ENCODE results near the gene CRY2. TPM values are rescaled to one million over a fixed set of nuclear protein-coding genes. Genes with fewer than 3 reads are reported as not detected.
"Not testable (repeated sequence)": the region's sequence is repeated elsewhere in the genome, so short reads cannot be mapped to it uniquely, and the experiment has no call there.

Gene CRY2
- total RNA-seq, 2 donors from 2014 or later: 14.0 to 31.4 TPM

DNA sequence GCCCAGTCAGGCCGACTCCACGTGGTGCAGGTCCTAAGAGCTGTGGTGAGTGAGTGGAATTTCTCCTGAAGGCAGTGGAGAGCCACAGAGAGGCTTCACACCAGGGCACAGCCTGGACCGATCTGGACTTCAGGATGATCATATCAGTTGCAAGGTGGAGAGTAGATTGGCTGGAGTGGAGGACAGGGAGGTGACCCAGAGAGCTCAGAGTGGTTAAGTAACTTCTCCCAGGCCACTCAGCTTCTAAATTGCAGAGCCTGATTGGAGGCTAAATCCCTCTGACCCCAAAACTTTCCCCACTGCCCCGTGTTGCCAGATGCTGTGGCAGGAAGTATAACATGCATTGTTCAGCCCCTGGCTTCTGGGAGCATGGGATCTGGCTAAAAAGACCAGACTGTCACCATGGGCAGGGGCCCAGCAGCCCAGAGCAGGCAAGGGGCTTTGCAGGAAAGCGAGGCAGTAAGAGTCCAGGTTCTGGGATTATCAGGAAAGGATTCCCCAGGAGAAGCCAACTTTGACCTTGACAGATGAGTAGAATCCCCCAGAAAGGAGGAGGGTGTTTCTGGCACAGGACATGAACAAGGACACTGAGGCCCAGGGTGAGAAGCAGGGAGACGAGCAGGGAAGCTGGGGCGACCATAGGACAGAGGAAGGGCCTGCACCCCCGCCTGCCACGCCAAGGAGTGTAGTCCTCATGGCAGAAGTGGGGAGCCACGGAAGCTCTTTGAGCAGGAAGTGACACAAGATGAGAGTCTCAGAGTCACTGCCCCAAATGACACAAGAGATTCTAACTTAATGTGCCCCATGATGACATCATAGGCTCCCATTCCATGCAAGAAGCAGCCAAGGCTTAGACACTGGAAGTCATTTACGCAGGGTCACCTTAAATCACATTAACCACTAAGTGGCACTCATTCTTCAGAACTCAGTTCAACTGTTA is 37.5 kb upstream of the CRY2 start:
- DNase-seq (ENCODE audit: low spot score in 2 of 2) (no peak), ATAC-seq (no peak)
- peaks cover 0 to 6% of the 10 kb centered on the region in 2 donors for H3K36me3 Mint-ChIP-seq
- H3K9me3 Mint-ChIP-seq: no peaks in the 10 kb centered on the region
- peak overlapping the region; percentile 50 to 74 for H3K27ac Mint-ChIP-seq

DNA sequence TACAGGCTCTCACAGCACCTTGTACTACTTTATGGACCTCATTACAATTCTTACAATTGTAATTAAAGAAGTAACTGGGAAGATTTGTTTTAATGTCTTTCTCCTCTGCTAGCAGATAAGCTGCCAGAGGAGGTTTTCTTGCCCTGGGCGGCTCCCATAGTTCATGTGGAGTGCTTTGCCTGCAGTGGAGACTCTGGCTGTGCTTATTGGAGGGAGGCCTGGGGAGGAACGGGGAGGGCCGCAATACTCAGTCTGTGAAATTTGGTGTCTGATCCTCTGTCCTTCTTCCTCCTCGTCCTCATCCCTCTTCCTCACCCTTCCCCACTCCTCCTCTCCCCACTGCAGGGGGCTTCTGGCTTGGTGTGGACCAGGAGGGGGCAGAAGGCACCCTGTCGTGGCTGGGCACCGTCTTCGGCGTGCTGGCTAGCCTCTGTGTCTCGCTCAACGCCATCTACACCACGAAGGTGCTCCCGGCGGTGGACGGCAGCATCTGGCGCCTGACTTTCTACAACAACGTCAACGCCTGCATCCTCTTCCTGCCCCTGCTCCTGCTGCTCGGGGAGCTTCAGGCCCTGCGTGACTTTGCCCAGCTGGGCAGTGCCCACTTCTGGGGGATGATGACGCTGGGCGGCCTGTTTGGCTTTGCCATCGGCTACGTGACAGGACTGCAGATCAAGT is 36.7 kb upstream of the CRY2 start:
- H3K9me3 Mint-ChIP-seq: no peaks in the 10 kb centered on the region
- H3K27ac Mint-ChIP-seq: no peak overlapping the region
- no peak for DNase-seq (ENCODE audit: low spot score in 2 of 2)
- peaks cover 0 to 6% of the 10 kb centered on the region in 2 donors for H3K36me3 Mint-ChIP-seq
- no peak for ATAC-seq

DNA sequence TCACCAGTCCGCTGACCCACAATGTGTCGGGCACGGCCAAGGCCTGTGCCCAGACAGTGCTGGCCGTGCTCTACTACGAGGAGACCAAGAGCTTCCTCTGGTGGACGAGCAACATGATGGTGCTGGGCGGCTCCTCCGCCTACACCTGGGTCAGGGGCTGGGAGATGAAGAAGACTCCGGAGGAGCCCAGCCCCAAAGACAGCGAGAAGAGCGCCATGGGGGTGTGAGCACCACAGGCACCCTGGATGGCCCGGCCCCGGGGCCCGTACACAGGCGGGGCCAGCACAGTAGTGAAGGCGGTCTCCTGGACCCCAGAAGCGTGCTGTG is 36.2 kb upstream of the CRY2 start:
- no peak overlapping the region for H3K27ac Mint-ChIP-seq
- no peak for DNase-seq (ENCODE audit: low spot score in 2 of 2)
- H3K9me3 Mint-ChIP-seq: no peaks in the 10 kb centered on the region
- H3K36me3 Mint-ChIP-seq: peaks cover 0 to 3% of the 10 kb centered on the region in 2 donors
- ATAC-seq: no peak

DNA sequence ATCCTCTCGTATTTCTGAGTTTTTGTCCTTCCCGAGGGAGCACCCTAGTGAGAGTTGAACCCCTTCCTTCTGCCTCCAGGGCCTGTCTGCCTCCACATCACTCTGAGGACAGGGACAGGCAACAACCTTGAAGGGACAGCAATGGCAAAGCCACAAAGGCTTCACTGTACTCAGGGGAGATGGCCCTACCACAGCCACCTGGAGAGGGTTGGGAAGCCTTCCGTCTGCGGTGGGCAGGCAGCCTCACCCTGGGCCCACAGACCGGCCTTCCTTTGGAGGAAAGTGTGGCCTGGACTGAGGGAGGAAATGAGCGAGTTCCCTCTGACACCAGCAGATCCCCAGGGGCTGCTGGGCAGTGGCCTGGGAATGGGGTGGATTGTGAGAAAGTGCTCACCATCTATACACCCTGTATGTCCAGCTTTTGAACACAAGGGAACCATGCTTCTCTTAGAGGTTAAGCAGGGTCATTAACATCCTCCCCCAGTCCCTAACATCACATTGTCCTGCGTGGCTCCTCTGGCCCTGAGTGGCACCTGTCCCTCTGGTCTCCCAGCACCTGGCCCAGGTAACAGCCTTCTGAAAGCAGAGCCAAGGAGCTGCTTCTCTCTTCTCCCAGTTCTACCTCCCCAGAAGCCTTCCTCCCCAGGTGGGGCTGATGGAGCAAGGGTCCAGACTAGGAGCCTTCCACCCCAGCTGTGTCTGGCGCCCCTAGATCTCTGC is 35.5 kb upstream of the CRY2 start:
- H3K9me3 Mint-ChIP-seq: no peaks in the 10 kb centered on the region
- H3K27ac Mint-ChIP-seq: peak overlapping the region in 1 of 2 donors; percentile 14
- H3K36me3 Mint-ChIP-seq: no peaks in the 10 kb centered on the region
- DNase-seq (ENCODE audit: low spot score in 2 of 2) (no peak), ATAC-seq (no peak)

DNA sequence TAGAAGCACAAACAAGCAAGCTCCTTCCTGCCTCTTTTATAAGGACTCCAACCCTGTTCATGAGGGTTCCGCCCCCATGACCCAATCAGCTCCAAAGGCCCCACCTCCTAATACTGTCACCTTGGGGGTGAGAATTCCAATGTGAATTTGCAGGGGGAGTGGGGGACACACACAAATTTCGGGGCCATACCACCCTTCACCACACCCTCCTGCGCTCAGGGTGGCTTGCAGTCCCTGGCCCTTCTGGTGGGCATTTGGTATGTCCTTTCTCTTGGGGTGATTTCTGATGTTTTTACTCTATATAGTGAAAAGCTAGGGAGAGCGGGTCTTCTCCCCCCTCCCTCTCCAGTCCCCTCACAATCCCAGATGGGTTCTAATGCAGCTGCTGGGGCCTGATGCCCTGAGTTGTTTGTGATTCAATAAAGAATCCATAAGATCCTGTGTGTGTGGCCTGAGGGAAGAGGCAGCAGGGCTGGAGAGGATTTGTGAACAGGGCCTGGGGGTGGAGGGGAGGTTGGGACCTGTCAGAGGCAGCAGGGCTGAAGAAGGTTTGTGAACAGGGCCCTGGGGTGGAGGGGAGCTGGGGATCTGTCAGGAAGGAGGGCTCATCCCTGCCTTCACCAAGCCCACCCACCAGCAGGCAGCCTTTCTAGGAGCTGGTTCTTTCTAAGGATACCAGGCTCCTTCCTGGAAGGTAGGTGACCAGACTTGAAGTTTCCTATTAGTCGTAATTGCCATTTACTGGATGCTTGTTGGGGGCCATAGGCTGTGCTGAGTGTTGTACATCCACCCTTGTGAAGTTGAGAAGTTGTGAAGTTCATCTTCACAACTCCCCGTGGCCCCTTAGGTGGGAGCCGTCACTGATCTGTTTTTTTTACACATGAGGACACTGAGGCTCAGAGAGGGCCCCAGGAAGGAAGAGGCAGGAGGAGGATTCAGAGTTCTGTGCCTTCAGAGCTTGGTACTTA is 34.4 kb upstream of the CRY2 start:
- peak overlapping the region; percentile 31 to 72 for H3K27ac Mint-ChIP-seq
- H3K36me3 Mint-ChIP-seq: no peaks in the 10 kb centered on the region
- no peak for ATAC-seq
- no peaks in the 10 kb centered on the region for H3K9me3 Mint-ChIP-seq
- no peak for DNase-seq (ENCODE audit: low spot score in 2 of 2)

DNA sequence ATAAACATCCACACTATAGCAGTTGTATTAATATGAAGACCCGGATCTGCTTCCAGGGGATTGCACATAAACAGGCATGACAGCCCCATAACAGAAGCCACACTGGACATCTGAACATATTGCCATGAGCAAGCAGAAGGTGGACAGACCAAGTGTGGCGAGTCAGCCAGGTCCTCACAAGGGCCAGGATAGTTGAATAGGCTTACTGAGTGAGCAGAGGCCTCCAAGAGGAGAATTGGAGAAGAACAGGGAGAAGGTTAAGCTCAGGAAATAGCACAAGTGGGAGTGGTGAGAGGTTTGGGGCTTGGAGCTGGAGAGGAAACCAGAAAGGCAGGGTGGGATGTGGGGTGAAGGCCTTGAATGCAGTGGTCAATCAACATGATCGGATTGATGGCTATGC is 31.5 kb upstream of the CRY2 start:
- Mint-ChIP-seq H3K9me3 (no peaks in the 10 kb centered on the region), H3K36me3 (no peaks in the 10 kb centered on the region), H3K27ac (no peak overlapping the region)
- no peak for DNase-seq (ENCODE audit: low spot score in 2 of 2)
- ATAC-seq: peak in 1 of 2 donors; percentile 48

DNA sequence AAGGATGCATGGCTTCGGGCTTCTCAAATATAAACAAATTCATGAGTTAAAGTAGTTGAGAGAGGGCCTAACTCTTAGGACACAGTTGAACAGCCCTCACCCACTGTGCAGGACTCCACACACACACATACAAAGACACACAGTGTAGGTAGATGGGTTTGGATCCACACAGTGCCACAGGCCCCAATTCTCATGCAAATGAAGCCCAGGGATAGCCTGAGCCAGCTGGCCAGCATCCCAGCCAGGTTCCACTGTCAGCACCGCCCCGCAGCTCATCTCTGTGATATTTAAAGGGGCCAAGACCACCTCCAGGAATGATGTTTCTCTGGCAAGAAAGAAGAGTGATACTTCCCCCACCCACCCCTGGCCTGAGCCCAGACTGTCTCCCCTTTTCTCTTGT is 30.7 kb upstream of the CRY2 start:
- no peak for DNase-seq (ENCODE audit: low spot score in 2 of 2)
- no peaks in the 10 kb centered on the region for H3K9me3 Mint-ChIP-seq
- H3K27ac Mint-ChIP-seq: no peak overlapping the region
- ATAC-seq: peak in 1 of 2 donors; percentile 33
- no peaks in the 10 kb centered on the region for H3K36me3 Mint-ChIP-seq

DNA sequence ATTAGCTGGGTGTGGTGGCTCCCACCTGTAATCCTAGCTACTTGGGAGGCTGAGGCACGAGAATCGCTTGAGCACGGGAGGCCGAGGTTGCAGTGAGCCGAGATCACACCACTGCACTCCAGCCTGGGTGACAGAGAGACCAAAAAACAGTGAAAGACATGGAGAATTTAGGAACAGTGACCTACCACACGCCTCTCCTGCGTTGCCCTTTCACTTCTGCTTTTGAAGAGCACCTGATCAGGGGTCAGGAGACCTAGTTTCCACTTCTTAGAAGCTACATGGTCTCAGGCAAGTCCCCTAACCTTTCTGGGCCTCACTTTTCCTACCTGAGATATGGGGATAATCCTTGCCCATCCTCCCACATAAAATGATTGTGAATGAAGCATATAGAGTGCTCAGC is 30.1 kb upstream of the CRY2 start:
- ATAC-seq (no peak), DNase-seq (ENCODE audit: low spot score in 2 of 2) (no peak)
- no peaks in the 10 kb centered on the region for H3K36me3 Mint-ChIP-seq
- H3K27ac Mint-ChIP-seq: peak overlapping the region in 1 of 2 donors; percentile 14
- no peaks in the 10 kb centered on the region for H3K9me3 Mint-ChIP-seq

DNA sequence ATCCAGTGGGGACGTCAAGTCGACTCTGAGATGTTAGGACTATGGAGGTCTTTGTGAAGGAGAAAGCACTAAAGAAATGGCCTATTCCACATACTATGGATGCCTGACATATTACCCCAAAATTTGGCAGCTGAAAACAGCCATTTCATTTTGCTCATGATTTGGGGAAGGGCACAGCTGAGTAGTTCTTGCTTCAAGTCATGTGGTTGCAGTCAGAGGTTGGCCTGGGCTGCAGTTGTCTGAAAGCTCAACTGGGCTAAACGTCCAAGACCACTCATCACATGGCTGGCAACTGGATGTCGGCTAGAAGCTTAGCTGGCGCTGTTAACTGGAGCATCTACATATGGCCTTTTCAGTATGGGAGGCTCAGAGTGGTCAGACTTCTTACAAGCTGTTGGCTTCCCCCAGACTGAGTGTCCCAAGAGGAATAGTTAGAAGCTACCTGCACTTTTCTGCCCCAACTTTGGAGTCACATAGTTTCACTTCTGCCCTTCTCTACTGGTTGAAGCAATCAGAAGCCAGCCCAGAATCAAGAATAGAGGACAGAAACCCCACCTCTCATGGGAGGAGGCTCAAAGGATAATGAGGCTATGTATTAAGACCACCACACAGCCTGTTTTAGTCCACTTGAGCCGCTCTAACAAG is 28.2 kb upstream of the CRY2 start:
- DNase-seq (ENCODE audit: low spot score in 2 of 2) (no peak), ATAC-seq (no peak)
- Mint-ChIP-seq H3K27ac (peak overlapping the region in 1 of 2 donors; percentile 61), H3K9me3 (no peaks in the 10 kb centered on the region), H3K36me3 (no peaks in the 10 kb centered on the region)

DNA sequence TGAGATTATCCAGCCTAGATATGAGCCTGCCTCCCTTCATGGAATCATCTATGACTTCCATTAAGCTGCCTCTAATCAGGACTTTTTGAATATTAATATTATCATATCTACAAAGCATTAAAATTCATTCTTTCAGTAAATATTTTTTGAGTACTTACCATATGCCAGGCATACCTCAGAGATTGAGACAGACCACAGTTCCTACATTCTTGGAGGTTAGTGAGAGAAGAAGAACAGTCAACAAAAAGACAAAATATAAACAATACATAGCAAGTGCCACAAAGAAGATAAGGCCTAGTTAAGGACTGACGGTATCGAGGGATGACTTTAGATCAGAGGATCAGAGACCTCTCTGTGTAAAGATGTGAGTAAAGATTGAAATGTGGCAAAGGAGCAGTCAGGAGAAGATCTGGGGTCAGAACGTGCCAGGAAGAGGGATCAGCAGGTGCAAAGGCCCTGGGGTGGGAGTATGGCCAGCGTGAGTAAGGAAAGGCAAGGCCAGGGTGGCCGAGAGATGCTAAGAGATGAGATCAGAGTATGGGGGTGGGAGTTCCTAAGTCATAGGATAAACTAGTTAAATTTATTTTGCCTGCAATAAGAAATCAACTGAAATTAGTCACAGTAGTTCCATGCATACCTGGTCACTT is 26.9 kb upstream of the CRY2 start:
- no peaks in the 10 kb centered on the region for H3K9me3 Mint-ChIP-seq
- no peak for ATAC-seq

DNA sequence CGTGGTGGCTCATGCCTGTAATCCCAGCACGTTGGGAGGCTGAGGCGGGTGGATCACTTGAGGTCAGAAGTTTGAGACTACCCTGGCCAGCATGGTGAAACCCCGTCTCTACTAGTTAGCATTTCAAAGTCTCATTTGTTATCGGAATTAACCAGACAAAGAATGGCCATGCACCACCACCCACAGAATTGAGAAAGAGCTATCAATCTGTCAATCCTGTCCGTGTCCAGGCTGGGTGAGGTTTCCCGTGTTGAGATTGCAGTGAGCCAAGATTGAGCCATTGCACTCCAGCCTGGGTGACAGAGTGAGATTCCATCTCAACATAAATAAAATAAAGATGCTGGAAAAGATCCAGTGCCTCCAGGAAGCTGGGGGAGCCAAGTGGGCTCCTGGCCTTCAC is 20.8 kb upstream of the CRY2 start:
- not testable (repeated sequence) for H3K27ac Mint-ChIP-seq; H3K36me3 Mint-ChIP-seq; ATAC-seq; H3K9me3 Mint-ChIP-seq; DNase-seq (ENCODE audit: low spot score in 2 of 2)

More for the DNA sequence above, 26.9 kb upstream of the CRY2 start:
- Mint-ChIP-seq H3K36me3 (no peaks in the 10 kb centered on the region), H3K27ac (no peak overlapping the region)
- DNase-seq (ENCODE audit: low spot score in 2 of 2): no peak

DNA sequence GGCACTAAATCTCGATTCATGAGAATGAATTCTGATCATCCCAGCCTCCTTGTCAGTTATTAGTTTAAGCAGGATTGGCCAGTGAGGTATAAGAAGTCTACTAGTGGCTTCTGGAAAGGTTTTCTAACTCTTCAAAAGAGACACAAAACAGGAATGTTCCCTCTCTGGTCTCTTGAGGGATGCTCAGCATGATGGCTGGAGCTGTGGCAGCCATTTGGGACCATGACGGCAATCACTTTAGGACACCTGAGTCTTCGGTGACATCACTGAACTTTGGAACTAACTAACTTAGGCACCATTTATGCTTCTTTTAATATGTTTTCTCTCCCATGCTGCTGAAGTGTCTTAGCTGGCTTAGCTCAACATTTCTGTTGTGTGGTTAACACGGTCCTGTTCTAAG is 20.2 kb upstream of the CRY2 start:
- ATAC-seq (no peak), DNase-seq (ENCODE audit: low spot score in 2 of 2) (no peak)
- Mint-ChIP-seq H3K36me3 (no peaks in the 10 kb centered on the region), H3K27ac (no peak overlapping the region), H3K9me3 (no peaks in the 10 kb centered on the region)

DNA sequence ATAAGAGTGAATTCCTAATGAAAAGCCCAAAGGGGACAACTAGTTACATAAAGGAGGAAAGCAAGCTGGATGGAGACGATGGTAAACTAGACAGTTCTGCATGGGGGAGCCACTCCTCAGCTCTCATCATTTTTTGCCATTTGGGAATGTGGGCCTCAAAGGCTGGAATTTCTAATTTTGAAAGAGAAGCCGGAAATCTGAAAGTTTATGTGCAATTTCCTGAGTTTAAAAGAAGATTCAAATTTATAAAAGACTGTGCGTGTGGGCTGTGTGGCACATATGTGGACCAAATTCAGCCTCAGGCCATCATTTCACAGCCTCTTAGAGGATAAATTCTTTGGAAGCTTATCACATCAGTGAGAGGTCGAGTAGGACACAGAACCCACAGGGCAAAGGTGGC is 18.3 kb upstream of the CRY2 start:
- no peaks in the 10 kb centered on the region for H3K36me3 Mint-ChIP-seq
- H3K9me3 Mint-ChIP-seq: no peaks in the 10 kb centered on the region
- DNase-seq (ENCODE audit: low spot score in 2 of 2) (no peak), ATAC-seq (no peak)
- H3K27ac Mint-ChIP-seq: no peak overlapping the region

DNA sequence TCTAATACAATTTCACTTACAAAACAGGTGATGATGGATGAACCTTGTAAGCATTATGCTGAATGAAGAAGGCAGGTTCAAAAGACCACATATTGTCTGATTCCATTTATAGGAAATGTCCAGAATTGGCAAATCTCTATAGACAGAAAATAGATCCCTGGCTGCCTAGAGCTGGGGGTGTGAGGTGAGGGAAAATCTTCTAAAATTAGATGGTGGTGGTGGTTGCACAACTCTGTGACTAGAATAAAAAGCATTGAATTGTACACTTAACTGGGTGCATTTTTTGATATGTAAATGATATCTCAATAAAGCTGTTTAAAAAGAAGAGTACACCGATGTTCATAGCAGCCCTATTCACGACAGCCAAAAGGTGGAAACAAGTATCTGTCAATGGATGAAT is 16.7 kb upstream of the CRY2 start:
- DNase-seq (ENCODE audit: low spot score in 2 of 2): no peak
- Mint-ChIP-seq H3K27ac (no peak overlapping the region), H3K9me3 (no peaks in the 10 kb centered on the region), H3K36me3 (no peaks in the 10 kb centered on the region)
- ATAC-seq: no peak

DNA sequence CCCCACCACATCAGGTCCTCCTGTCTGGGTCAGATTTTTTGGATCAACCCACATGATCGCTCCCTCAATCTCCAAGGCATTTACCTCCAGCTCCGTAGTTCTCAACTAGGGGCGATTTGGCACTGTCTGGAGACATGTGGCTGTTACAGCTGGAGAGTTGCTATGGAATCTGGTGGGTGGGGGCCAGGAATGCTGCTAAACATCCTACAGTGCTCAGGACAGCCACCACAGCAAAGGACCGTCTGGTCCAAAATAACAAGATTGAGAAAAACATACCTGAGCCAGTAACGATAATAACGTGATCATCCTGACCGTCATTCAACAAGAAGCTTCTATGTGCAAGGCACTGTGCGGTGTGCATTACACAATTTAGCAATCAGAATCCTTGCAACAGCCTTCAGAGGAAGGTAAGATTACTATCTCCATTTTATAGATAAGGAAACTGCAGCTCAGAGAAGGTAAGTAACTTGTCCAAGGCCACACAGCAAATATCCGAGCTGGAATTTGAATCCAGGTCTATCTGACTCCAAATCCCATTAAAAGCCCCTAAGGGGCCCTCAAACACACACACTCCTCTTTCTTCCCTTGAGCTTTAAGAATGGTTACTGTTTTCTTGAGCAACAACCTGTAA is 14.3 kb upstream of the CRY2 start:
- DNase-seq (ENCODE audit: low spot score in 2 of 2) (no peak), ATAC-seq (no peak)
- Mint-ChIP-seq H3K9me3 (no peaks in the 10 kb centered on the region), H3K27ac (no peak overlapping the region), H3K36me3 (no peaks in the 10 kb centered on the region)
